Tibial nerve (tissue), 4 donors: ENCODE results near the gene GABRG3.

ENCODE experiments used
- EP300 ChIP-seq, 2 donors: sonication (generic); formaldehyde crosslinking; IDR thresholded peaks; one replicate each; pipeline ENCODE4 v1.6.1; 2017; ENCODE audit warnings: antibody characterized with exemption in 2 of 2, mild to moderate bottlenecking in 1 of 2
- TF ChIP-seq, protein P1 (sequence below), 5 experiments: fragments of 200-600 bp in 3 of 5; fragments of 450-650 bp in 2 of 5; sonication (generic) in 3 of 5; IDR thresholded peaks; one replicate each; pipeline ENCODE4 v1.5.1; 2016 to 2019; ENCODE audit warnings: antibody characterized with exemption in 5 of 5, mild to moderate bottlenecking in 3 of 5, moderate library complexity in 2 of 5

DNA sequence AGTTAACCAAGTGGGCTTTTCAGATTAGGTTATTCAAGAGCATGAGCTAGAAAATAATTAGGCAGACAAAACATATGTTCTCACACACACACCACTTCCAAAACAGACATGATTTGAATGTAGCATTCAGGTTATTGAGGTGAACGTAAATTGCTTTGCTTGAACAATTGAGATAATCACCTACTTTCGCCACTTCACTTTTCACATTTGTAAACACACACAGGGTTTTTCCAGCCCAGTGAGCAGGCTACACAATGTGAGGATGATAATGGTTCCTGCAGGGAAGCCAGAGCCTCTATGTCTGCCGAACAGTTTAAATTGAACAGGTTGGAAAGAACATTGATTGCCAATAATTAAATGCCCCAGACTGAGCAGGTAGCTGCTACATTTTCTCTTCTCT is 567.3 kb downstream of the GABRG3 start:
- TF ChIP-seq, protein P1, sequence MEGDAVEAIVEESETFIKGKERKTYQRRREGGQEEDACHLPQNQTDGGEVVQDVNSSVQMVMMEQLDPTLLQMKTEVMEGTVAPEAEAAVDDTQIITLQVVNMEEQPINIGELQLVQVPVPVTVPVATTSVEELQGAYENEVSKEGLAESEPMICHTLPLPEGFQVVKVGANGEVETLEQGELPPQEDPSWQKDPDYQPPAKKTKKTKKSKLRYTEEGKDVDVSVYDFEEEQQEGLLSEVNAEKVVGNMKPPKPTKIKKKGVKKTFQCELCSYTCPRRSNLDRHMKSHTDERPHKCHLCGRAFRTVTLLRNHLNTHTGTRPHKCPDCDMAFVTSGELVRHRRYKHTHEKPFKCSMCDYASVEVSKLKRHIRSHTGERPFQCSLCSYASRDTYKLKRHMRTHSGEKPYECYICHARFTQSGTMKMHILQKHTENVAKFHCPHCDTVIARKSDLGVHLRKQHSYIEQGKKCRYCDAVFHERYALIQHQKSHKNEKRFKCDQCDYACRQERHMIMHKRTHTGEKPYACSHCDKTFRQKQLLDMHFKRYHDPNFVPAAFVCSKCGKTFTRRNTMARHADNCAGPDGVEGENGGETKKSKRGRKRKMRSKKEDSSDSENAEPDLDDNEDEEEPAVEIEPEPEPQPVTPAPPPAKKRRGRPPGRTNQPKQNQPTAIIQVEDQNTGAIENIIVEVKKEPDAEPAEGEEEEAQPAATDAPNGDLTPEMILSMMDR (IDR thresholded peaks at IDR 0.05): no peak
- TF ChIP-seq EP300 (IDR thresholded peaks at IDR 0.05): no peak
